ENCODE measurements around the gene RING1.

The RING1 gene

DNA sequence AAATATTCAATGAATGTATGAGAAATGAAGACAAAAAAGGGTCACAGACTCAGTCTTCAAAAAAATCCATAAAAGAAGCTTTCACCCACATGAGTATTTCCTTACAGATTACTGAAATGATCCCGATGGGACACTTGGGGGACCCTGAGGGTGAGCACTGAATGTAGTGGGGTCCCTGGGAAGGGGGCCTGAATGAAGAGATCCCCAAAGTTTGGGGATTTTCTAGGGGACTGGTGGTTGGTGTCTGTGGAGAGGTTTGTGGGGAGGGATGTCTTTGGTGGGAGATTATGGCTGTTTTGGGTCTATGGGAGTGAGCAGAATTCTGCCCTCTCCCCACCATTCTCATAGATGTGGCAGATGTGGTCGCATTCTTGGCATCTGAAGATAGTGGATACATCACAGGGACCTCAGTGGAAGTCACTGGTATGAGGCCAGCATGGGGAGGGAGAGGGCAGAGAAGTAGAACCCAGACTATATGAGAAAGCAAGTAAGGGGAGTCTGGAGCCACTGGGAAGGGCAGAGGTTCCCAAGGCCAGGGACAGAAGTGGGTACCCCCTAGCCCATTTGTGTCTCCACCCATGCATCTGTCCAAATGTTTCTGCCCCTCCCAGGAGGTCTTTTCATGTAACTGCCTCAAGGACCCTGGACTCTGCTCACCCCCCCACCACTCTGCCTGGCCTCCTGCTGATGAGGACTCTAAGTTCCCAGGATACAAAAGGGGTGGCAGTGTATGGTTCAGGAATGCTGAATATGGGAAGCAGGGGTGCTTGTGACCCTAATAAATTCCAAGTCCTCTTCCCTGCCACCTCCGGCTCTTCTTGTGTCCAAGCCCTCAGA lies 2.1 kb upstream of the RING1 start:
- no peaks in the 10 kb centered on the region for H3K27me3 ChIP-seq (ENCODE audit: control insufficient read depth in 1 of 2, insufficient read depth in 1 of 2, low read length in 2 of 2)
- no peak overlapping the region for H2BK12ac ChIP-seq (ENCODE audit: low read length in 2 of 2)
- H2BK120ac ChIP-seq (ENCODE audit: low read depth, low read length), result no peak overlapping the region
- H3K14ac ChIP-seq (ENCODE audit: low read length in 2 of 2), result no peak overlapping the region
- peaks cover 37 to 44% of the 10 kb centered on the region in 2 experiments for H3K36me3 ChIP-seq (ENCODE audit: control insufficient read depth in 1 of 2, insufficient read depth in 2 of 2, low read depth in 1 of 2, low read length in 2 of 2)
- no peak overlapping the region for H3K4me3 ChIP-seq (ENCODE audit: insufficient read depth in 1 of 2, low read depth in 1 of 2, low read length in 2 of 2)
- H3K4me1 ChIP-seq (ENCODE audit: control insufficient read depth, insufficient read depth, low read depth, low read length), result peaks cover 49% of the 10 kb centered on the region
- no peaks in the 10 kb centered on the region for H3K9me3 ChIP-seq (ENCODE audit: control insufficient read depth, low read length)
- H3K9ac ChIP-seq (ENCODE audit: low read length), result peak overlapping the region; percentile 68
- H4K91ac ChIP-seq (ENCODE audit: low read length), result no peak overlapping the region
- H3K23ac ChIP-seq (ENCODE audit: low read length in 2 of 2), result no peak overlapping the region
- H3K79me1 ChIP-seq (replicated peaks; ENCODE audit: low read length, poor library complexity, severe bottlenecking), result peaks cover 12% of the 10 kb centered on the region
- no peak overlapping the region for H3K27ac ChIP-seq (ENCODE audit: low read length, poor library complexity, severe bottlenecking)
- no peak overlapping the region for H3K4ac ChIP-seq (ENCODE audit: low read depth in 1 of 2, low read length in 2 of 2)
- H2AFZ ChIP-seq (ENCODE audit: low read depth, low read length), result no peak overlapping the region
- 87% methylated on average over 3 of the region's 3 CpGs for WGBS
- peak overlapping the region; percentile 27 for H2AK5ac ChIP-seq (ENCODE audit: low read length, severe bottlenecking)
- DNase-seq, result peak; percentile 46
- H3K18ac ChIP-seq (ENCODE audit: low read depth in 1 of 2, low read length in 2 of 2), result peak overlapping the region in 1 of 2 experiments; percentile 80
- no peak overlapping the region for H2BK5ac ChIP-seq (ENCODE audit: low read depth, low read length, poor library complexity, severe bottlenecking)
- no peak overlapping the region for H3K4me2 ChIP-seq (ENCODE audit: low read length, poor library complexity, severe bottlenecking)
- no peak overlapping the region for H2BK15ac ChIP-seq (ENCODE audit: low read depth, poor library complexity, severe bottlenecking)
- H4K8ac ChIP-seq (ENCODE audit: low read length), result no peak overlapping the region

GRCh38 chr6:33206864-33207551 lies 1.3 kb upstream of the RING1 start:
- peak overlapping the region in 1 of 2 experiments; percentile 21 for H2BK12ac ChIP-seq (ENCODE audit: low read length in 2 of 2)
- no peak overlapping the region for H2AFZ ChIP-seq (ENCODE audit: low read depth, low read length)
- peaks cover 39 to 46% of the 10 kb centered on the region in 2 experiments for H3K36me3 ChIP-seq (ENCODE audit: control insufficient read depth in 1 of 2, insufficient read depth in 2 of 2, low read depth in 1 of 2, low read length in 2 of 2)
- H3K4me1 ChIP-seq (ENCODE audit: control insufficient read depth, insufficient read depth, low read depth, low read length), result peaks cover 43% of the 10 kb centered on the region
- peak overlapping the region; percentile 80 to 89 for H3K18ac ChIP-seq (ENCODE audit: low read depth in 1 of 2, low read length in 2 of 2)
- no peak overlapping the region for H2BK15ac ChIP-seq (ENCODE audit: low read depth, poor library complexity, severe bottlenecking)
- peak overlapping the region; percentile 83 for H4K8ac ChIP-seq (ENCODE audit: low read length)
- H3K27me3 ChIP-seq (ENCODE audit: control insufficient read depth in 1 of 2, insufficient read depth in 1 of 2, low read length in 2 of 2), result no peaks in the 10 kb centered on the region
- peaks cover 12% of the 10 kb centered on the region for H3K79me1 ChIP-seq (replicated peaks; ENCODE audit: low read length, poor library complexity, severe bottlenecking)
- H3K14ac ChIP-seq (ENCODE audit: low read length in 2 of 2), result peak overlapping the region in 1 of 2 experiments; percentile 85
- peak; percentile 94 for DNase-seq
- H2BK5ac ChIP-seq (ENCODE audit: low read depth, low read length, poor library complexity, severe bottlenecking), result no peak overlapping the region
- peak overlapping the region; percentile 100 for H3K9ac ChIP-seq (ENCODE audit: low read length)
- peak overlapping the region; percentile 56 for H2AK5ac ChIP-seq (ENCODE audit: low read length, severe bottlenecking)
- H3K4me2 ChIP-seq (ENCODE audit: low read length, poor library complexity, severe bottlenecking), result peak overlapping the region; percentile 89
- no peaks in the 10 kb centered on the region for H3K9me3 ChIP-seq (ENCODE audit: control insufficient read depth, low read length)
- H3K4ac ChIP-seq (ENCODE audit: low read depth in 1 of 2, low read length in 2 of 2), result peak overlapping the region in 1 of 2 experiments; percentile 75
- 10% methylated on average over 11 of the region's 20 CpGs for WGBS
- peak overlapping the region; percentile 88 to 96 for H3K4me3 ChIP-seq (ENCODE audit: insufficient read depth in 1 of 2, low read depth in 1 of 2, low read length in 2 of 2)
- no peak overlapping the region for H3K23ac ChIP-seq (ENCODE audit: low read length in 2 of 2)
- H2BK120ac ChIP-seq (ENCODE audit: low read depth, low read length), result peak overlapping the region; percentile 83
- peak overlapping the region; percentile 66 for H4K91ac ChIP-seq (ENCODE audit: low read length)
- no peak overlapping the region for H3K27ac ChIP-seq (ENCODE audit: low read length, poor library complexity, severe bottlenecking)

DNA sequence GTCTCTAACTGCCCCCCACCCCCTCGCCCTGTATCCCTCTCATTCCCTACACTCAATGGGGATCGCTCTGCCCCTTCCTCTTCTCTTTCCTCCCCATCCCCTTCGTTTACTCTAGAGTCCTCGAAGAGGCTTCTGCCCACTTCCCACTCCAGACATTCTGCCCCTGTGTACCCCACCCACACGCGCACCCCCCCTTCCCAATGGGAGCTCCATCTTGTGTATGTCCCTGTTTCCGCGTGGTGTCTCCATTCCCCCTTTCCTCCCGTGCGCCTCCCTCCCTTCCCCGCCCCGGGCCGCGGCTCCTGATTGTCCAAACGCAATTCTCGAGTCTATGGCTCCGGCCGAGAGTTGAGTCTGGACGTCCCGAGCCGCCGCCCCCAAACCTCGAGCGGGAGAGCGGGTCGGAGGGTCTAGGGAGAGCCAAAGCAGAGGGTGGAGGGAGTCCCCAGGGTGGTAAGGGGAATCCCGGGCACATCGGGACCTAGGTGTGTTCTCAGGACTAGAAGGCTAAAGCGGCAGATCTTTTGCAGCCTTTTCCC lies 679 bp upstream of the RING1 start:
- peak overlapping the region; percentile 71 for H3K27ac ChIP-seq (ENCODE audit: low read length, poor library complexity, severe bottlenecking)
- peak overlapping the region; percentile 83 for H2BK15ac ChIP-seq (ENCODE audit: low read depth, poor library complexity, severe bottlenecking)
- H3K18ac ChIP-seq (ENCODE audit: low read depth in 1 of 2, low read length in 2 of 2), result peak overlapping the region; percentile 89 to 96
- DNase-seq, result peak; percentile 81
- peak overlapping the region; percentile 73 for H2AFZ ChIP-seq (ENCODE audit: low read depth, low read length)
- H3K4me1 ChIP-seq (ENCODE audit: control insufficient read depth, insufficient read depth, low read depth, low read length), result peaks cover 38% of the 10 kb centered on the region
- H3K4ac ChIP-seq (ENCODE audit: low read depth in 1 of 2, low read length in 2 of 2), result peak overlapping the region; percentile 89 to 95
- no peaks in the 10 kb centered on the region for H3K27me3 ChIP-seq (ENCODE audit: control insufficient read depth in 1 of 2, insufficient read depth in 1 of 2, low read length in 2 of 2)
- H3K23ac ChIP-seq (ENCODE audit: low read length in 2 of 2), result peak overlapping the region in 1 of 2 experiments; percentile 36
- H3K79me1 ChIP-seq (replicated peaks; ENCODE audit: low read length, poor library complexity, severe bottlenecking), result peaks cover 14% of the 10 kb centered on the region
- peak overlapping the region; percentile 88 to 96 for H3K4me3 ChIP-seq (ENCODE audit: insufficient read depth in 1 of 2, low read depth in 1 of 2, low read length in 2 of 2)
- peak overlapping the region; percentile 83 for H2BK120ac ChIP-seq (ENCODE audit: low read depth, low read length)
- peak overlapping the region in 1 of 2 experiments; percentile 21 for H2BK12ac ChIP-seq (ENCODE audit: low read length in 2 of 2)
- peak overlapping the region; percentile 100 for H3K9ac ChIP-seq (ENCODE audit: low read length)
- peak overlapping the region; percentile 83 for H4K8ac ChIP-seq (ENCODE audit: low read length)
- WGBS, result under 1% methylated on average over 25 of the region's 29 CpGs
- H3K4me2 ChIP-seq (ENCODE audit: low read length, poor library complexity, severe bottlenecking), result peak overlapping the region; percentile 89
- peak overlapping the region; percentile 12 for H2BK5ac ChIP-seq (ENCODE audit: low read depth, low read length, poor library complexity, severe bottlenecking)
- H3K14ac ChIP-seq (ENCODE audit: low read length in 2 of 2), result peak overlapping the region in 1 of 2 experiments; percentile 85
- H4K91ac ChIP-seq (ENCODE audit: low read length), result peak overlapping the region; percentile 71
- peak overlapping the region; percentile 56 for H2AK5ac ChIP-seq (ENCODE audit: low read length, severe bottlenecking)
- no peaks in the 10 kb centered on the region for H3K9me3 ChIP-seq (ENCODE audit: control insufficient read depth, low read length)
- H3K36me3 ChIP-seq (ENCODE audit: control insufficient read depth in 1 of 2, insufficient read depth in 2 of 2, low read depth in 1 of 2, low read length in 2 of 2), result peaks cover 36 to 44% of the 10 kb centered on the region in 2 experiments

DNA sequence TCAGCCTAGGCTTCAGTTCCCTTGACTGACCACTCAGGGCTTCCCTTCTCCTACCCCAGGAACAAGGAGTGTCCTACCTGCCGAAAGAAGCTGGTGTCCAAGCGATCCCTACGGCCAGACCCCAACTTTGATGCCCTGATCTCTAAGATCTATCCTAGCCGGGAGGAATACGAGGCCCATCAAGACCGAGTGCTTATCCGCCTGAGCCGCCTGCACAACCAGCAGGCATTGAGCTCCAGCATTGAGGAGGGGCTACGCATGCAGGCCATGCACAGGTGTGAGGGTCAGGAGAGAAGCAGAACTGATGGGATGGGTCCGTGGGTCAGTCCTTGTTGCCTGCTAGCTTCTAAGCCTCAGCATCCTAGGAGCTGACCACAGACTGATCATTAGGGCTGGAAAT lies 1.6 kb downstream of the RING1 start:
- H3K14ac ChIP-seq (ENCODE audit: low read length in 2 of 2), result no peak overlapping the region
- no peak overlapping the region for H3K18ac ChIP-seq (ENCODE audit: low read depth in 1 of 2, low read length in 2 of 2)
- 94% methylated on average over 10 of the region's 10 CpGs for WGBS
- no peak overlapping the region for H3K4me3 ChIP-seq (ENCODE audit: insufficient read depth in 1 of 2, low read depth in 1 of 2, low read length in 2 of 2)
- H4K8ac ChIP-seq (ENCODE audit: low read length), result no peak overlapping the region
- no peak overlapping the region for H3K27ac ChIP-seq (ENCODE audit: low read length, poor library complexity, severe bottlenecking)
- no peak overlapping the region for H2AK5ac ChIP-seq (ENCODE audit: low read length, severe bottlenecking)
- H3K9ac ChIP-seq (ENCODE audit: low read length), result no peak overlapping the region
- no peaks in the 10 kb centered on the region for H3K9me3 ChIP-seq (ENCODE audit: control insufficient read depth, low read length)
- H3K4me1 ChIP-seq (ENCODE audit: control insufficient read depth, insufficient read depth, low read depth, low read length), result peaks cover 36% of the 10 kb centered on the region
- H3K23ac ChIP-seq (ENCODE audit: low read length in 2 of 2), result no peak overlapping the region
- H2BK12ac ChIP-seq (ENCODE audit: low read length in 2 of 2), result no peak overlapping the region
- H2AFZ ChIP-seq (ENCODE audit: low read depth, low read length), result no peak overlapping the region
- no peak overlapping the region for H2BK120ac ChIP-seq (ENCODE audit: low read depth, low read length)
- no peak overlapping the region for H3K4me2 ChIP-seq (ENCODE audit: low read length, poor library complexity, severe bottlenecking)
- peaks cover 0 to 7% of the 10 kb centered on the region in 2 experiments for H3K27me3 ChIP-seq (ENCODE audit: control insufficient read depth in 1 of 2, insufficient read depth in 1 of 2, low read length in 2 of 2)
- H4K91ac ChIP-seq (ENCODE audit: low read length), result no peak overlapping the region
- H3K79me1 ChIP-seq (replicated peaks; ENCODE audit: low read length, poor library complexity, severe bottlenecking), result peaks cover 11% of the 10 kb centered on the region
- no peak for DNase-seq
- H2BK15ac ChIP-seq (ENCODE audit: low read depth, poor library complexity, severe bottlenecking), result no peak overlapping the region
- peaks cover 24 to 29% of the 10 kb centered on the region in 2 experiments for H3K36me3 ChIP-seq (ENCODE audit: control insufficient read depth in 1 of 2, insufficient read depth in 2 of 2, low read depth in 1 of 2, low read length in 2 of 2)
- H3K4ac ChIP-seq (ENCODE audit: low read depth in 1 of 2, low read length in 2 of 2), result no peak overlapping the region
- no peak overlapping the region for H2BK5ac ChIP-seq (ENCODE audit: low read depth, low read length, poor library complexity, severe bottlenecking)

Data from mesenchymal stem cell (in vitro differentiated cells and primary cell).